Progenitor cell of endocrine pancreas (in vitro differentiated cells): Measurements from ENCODE around the gene TMEM132D. TPM values are rescaled to one million over a fixed set of nuclear protein-coding genes. Genes with fewer than 3 reads are reported as not detected.

ENCODE experiments used
- DNase-seq: peaks from one replicate; pipeline ENCODE4 v3.0.0; 2021; ENCODE audit warnings: low spot score; ENCODE audit not compliant: unreplicated experiment
- H3K27ac Mint-ChIP-seq: 2 replicates; pipeline ENCODE4 v1.8.0; 2021; ENCODE audit warnings: mild to moderate bottlenecking, moderate library complexity, mixed read lengths
- H3K27me3 Mint-ChIP-seq: 2 replicates; pipeline ENCODE4 v1.8.0; 2021; ENCODE audit warnings: mixed read lengths
- H3K36me3 Mint-ChIP-seq: 2 replicates; pipeline ENCODE4 v1.8.0; 2022; ENCODE audit warnings: mixed read lengths; ENCODE audit not compliant: insufficient read depth
- H3K4me1 Mint-ChIP-seq: 2 replicates; pipeline ENCODE4 v1.8.0; 2021; ENCODE audit warnings: low read depth, mixed read lengths
- H3K4me3 Mint-ChIP-seq: 2 replicates; pipeline ENCODE4 v1.8.0; 2021; ENCODE audit warnings: low read depth, mild to moderate bottlenecking, moderate library complexity, mixed read lengths
- H3K9me3 Mint-ChIP-seq: 2 replicates; pipeline ENCODE4 v1.8.0; 2021; ENCODE audit warnings: low read depth, mixed read lengths
- total RNA-seq: library from RNA; stranded (reverse); gene quantifications from 2 replicates; pipeline ENCODE4 v1.2.1, GENCODE V29; 2021
- TF ChIP-seq, protein P1 (sequence below): fragments of 200-600 bp; sonication (generic); IDR thresholded peaks from one replicate; pipeline ENCODE4 v1.5.0; 2021; ENCODE audit warnings: antibody characterized with exemption, mild to moderate bottlenecking; ENCODE audit not compliant: unreplicated experiment

TMEM132D gene
- total RNA-seq, 1 donor from 2014 or later: 0.46 TPM

DNA sequence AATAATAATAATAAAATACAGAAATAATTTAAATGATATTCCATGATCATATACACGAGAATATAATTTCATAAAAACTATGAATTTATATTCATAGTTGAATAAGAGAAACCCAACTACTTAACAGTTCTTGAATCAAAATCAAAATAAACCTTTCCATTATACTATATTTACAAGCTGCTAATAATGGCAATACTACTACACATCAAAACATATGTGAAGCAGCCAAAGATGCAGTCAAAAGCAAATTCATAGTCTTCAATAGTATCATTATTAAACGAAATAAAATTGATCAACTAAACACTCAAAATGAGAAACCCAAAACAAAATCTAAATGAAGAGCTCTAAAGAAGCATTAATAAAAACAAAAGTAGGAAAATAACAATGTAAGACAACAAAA is 197.1 kb downstream of the TMEM132D start:
- peaks cover 2% of the 10 kb centered on the region for H3K36me3 Mint-ChIP-seq
- peaks cover 23% of the 10 kb centered on the region for H3K9me3 Mint-ChIP-seq
- TF ChIP-seq, protein P1, sequence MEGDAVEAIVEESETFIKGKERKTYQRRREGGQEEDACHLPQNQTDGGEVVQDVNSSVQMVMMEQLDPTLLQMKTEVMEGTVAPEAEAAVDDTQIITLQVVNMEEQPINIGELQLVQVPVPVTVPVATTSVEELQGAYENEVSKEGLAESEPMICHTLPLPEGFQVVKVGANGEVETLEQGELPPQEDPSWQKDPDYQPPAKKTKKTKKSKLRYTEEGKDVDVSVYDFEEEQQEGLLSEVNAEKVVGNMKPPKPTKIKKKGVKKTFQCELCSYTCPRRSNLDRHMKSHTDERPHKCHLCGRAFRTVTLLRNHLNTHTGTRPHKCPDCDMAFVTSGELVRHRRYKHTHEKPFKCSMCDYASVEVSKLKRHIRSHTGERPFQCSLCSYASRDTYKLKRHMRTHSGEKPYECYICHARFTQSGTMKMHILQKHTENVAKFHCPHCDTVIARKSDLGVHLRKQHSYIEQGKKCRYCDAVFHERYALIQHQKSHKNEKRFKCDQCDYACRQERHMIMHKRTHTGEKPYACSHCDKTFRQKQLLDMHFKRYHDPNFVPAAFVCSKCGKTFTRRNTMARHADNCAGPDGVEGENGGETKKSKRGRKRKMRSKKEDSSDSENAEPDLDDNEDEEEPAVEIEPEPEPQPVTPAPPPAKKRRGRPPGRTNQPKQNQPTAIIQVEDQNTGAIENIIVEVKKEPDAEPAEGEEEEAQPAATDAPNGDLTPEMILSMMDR: no peak
- H3K27ac Mint-ChIP-seq: no peak overlapping the region
- H3K4me1 Mint-ChIP-seq: no peaks in the 10 kb centered on the region
- H3K4me3 Mint-ChIP-seq: no peak overlapping the region
- no peaks in the 10 kb centered on the region for H3K27me3 Mint-ChIP-seq
- DNase-seq: no peak

DNA sequence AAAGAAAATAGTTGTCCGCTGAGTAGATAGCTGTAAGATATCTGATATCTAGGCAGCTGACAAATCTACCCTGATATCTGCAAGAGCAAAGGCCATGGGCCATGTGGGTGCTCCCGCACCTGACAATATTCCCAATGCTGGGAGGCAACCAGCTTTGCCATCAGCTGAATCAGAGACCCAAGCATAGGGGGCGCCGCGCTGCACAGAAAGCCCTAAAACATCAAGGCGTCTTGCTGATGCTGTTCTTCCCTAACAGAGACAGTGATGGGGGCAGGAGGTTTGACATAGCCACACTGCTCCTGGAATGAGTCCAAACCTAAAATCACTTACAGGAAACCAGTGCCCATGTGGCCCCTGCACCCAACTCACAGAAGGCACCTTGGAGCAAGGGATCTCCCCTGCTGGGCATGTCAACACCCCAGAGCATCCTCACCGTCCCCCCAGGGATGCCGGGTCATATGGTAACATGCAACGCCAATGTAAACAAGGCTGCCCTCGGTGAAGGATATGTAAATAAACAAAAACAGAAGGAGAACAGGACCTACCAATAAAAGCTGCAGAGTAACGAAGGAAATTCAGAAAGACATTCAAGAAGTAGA is 199.5 kb downstream of the TMEM132D start:
- Mint-ChIP-seq H3K9me3 (peaks cover 21% of the 10 kb centered on the region), H3K36me3 (no peaks in the 10 kb centered on the region)

DNA sequence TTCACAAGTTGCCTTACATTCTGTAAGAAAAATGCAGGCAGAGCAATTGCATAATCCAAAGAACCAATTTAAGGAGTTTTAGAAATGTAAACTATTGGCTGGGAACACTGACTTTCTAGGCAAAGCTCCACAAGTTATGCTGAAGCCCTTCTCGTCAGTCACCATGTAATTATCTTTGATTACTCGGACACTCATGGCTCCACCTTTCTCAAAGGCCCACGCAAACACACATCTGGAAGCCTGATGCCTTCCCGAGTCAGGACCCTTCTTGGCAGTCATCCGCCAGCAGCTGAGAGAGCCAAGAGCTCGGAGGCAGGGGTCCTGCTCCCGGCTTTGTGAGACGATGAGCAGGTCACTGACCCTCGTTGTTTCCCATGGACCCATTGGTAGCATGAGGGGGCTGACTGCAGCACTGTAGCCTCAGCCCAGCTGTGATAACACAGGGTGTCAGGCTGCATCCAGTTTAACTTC is 202.2 kb downstream of the TMEM132D start:
- Mint-ChIP-seq H3K27ac (no peak overlapping the region), H3K27me3 (peaks cover under 1% of the 10 kb centered on the region), H3K9me3 (peaks cover 15% of the 10 kb centered on the region), H3K36me3 (no peaks in the 10 kb centered on the region), H3K4me1 (no peaks in the 10 kb centered on the region), H3K4me3 (no peak overlapping the region)
- TF ChIP-seq, protein P1: no peak
- no peak for DNase-seq

More for the DNA sequence above, 199.5 kb downstream of the TMEM132D start:
- Mint-ChIP-seq H3K4me3 (no peak overlapping the region), H3K4me1 (no peaks in the 10 kb centered on the region), H3K27ac (no peak overlapping the region), H3K27me3 (no peaks in the 10 kb centered on the region)
- TF ChIP-seq, protein P1: no peak
- DNase-seq: no peak

DNA sequence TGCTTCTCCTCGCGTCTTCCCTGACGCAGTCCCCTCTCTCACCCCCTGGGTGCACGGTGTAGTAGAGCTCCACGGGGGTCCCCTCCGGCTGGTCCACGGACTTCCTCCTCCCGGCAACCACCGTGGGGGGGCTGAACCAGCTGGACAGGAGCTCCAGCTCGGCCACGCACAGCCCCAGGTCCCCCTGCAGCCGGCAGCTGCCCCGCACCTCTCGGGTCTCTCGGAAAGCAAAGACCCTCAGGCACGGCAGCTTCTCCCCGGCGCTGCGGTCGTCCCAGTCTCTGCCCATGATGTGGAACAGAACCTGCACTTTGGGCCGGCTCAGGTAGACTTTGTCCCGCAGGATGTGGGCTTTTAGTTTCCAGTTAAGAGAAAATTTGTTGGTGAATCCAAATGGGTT is 203.8 kb downstream of the TMEM132D start:
- TF ChIP-seq, protein P1: no peak
- Mint-ChIP-seq H3K27me3 (peaks cover 8% of the 10 kb centered on the region), H3K36me3 (no peaks in the 10 kb centered on the region)

DNA sequence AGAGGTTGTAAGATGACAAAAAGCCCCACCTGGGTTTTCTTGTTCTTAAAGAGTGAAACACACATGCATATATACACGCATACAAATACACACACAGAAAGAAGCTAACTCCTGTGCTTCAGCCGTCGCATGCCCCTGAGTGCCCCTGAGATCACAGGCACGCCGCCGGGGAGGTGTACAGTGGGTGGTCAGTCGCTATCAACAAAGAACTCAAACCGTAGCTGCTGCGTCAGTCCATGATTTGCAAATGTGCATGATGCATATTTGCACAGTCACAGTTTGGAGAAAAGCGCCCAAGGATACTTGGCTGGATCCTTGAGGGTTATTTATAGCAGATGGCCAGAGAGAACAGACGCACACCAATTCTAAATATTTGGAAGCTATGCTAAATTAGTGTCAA is 206.9 kb downstream of the TMEM132D start:
- H3K36me3 Mint-ChIP-seq: no peaks in the 10 kb centered on the region
- H3K4me3 Mint-ChIP-seq: no peak overlapping the region
- no peak overlapping the region for H3K27ac Mint-ChIP-seq
- H3K9me3 Mint-ChIP-seq: peaks cover 4% of the 10 kb centered on the region
- H3K4me1 Mint-ChIP-seq: no peaks in the 10 kb centered on the region
- TF ChIP-seq, protein P1: no peak
- peaks cover 11% of the 10 kb centered on the region for H3K27me3 Mint-ChIP-seq
- no peak for DNase-seq

More for the DNA sequence above, 203.8 kb downstream of the TMEM132D start:
- DNase-seq: no peak
- Mint-ChIP-seq H3K4me1 (no peaks in the 10 kb centered on the region), H3K27ac (no peak overlapping the region), H3K4me3 (no peak overlapping the region), H3K9me3 (peaks cover 10% of the 10 kb centered on the region)
